ENCODE data around the gene TAF3.
A peak's percentile ranks its signal among the peaks of the same experiment; 100 is the strongest.

TAF3 gene

GRCh38 chr10:8039321-8039881 lies 221.1 kb downstream of the TAF3 start:
- DNase-seq = no peak
- in situ Hi-C loops (cut with MboI; ENCODE audit: low pct_unique_long_range_greater_than_20kb, low sequenced_read_pairs) = no loop called here

GRCh38 chr10:8040651-8041050 lies 222.3 kb downstream of the TAF3 start:
- in situ Hi-C loops (cut with MboI; ENCODE audit: low pct_unique_long_range_greater_than_20kb, low sequenced_read_pairs) = no loop called here
- no peak for DNase-seq

GRCh38 chr10:8041284-8041991 lies 223.1 kb downstream of the TAF3 start:
- in situ Hi-C loops (cut with MboI; ENCODE audit: low pct_unique_long_range_greater_than_20kb, low sequenced_read_pairs) = no loop called here

GRCh38 chr10:8041992-8042720 lies 223.9 kb downstream of the TAF3 start:
- DNase-seq = no peak
- in situ Hi-C loops (cut with MboI; ENCODE audit: low pct_unique_long_range_greater_than_20kb, low sequenced_read_pairs) = no loop called here

More at GRCh38 chr10:8041284-8041991, 223.1 kb downstream of the TAF3 start:
- DNase-seq = no peak

- DNase-seq = no peak
- in situ Hi-C loops (cut with MboI; ENCODE audit: low pct_unique_long_range_greater_than_20kb, low sequenced_read_pairs) = no loop called here
These were observed 224.6 kb downstream of the TAF3 start for GRCh38 chr10:8042721-8043568.

- DNase-seq = no peak
- in situ Hi-C loops (cut with MboI; ENCODE audit: low pct_unique_long_range_greater_than_20kb, low sequenced_read_pairs) = no loop called here
These were observed 225.4 kb downstream of the TAF3 start for GRCh38 chr10:8043569-8044306.

DNA sequence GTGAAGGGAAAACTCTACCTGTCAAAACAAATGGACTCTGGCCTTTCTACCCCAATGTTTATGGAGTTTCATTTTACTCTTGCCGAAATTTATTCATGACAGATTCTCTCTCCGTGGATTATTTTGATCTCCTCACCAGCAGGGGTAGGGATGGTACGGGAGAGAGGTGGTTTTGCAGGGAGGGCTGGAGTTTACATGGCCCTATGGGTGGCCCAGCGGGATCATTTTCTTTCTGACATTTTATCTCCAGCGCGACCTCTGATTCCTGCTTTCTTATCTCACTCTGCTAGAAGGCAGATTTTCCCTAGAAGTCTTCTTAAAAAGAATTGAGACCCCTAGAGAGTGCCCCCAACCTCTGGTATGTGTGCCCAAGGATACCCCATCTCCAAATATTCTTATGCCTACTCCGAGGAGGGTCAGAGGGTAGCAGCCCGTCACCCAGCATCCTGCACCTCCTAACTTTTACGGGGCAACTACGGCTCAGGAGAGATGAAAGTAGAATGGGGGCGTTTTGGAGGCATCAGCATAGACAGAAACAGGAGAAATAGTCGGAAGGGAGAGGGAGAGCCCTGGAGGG lies 226.1 kb downstream of the TAF3 start:
- in situ Hi-C loops (cut with MboI; ENCODE audit: low pct_unique_long_range_greater_than_20kb, low sequenced_read_pairs) = no loop called here
- DNase-seq = no peak

DNA sequence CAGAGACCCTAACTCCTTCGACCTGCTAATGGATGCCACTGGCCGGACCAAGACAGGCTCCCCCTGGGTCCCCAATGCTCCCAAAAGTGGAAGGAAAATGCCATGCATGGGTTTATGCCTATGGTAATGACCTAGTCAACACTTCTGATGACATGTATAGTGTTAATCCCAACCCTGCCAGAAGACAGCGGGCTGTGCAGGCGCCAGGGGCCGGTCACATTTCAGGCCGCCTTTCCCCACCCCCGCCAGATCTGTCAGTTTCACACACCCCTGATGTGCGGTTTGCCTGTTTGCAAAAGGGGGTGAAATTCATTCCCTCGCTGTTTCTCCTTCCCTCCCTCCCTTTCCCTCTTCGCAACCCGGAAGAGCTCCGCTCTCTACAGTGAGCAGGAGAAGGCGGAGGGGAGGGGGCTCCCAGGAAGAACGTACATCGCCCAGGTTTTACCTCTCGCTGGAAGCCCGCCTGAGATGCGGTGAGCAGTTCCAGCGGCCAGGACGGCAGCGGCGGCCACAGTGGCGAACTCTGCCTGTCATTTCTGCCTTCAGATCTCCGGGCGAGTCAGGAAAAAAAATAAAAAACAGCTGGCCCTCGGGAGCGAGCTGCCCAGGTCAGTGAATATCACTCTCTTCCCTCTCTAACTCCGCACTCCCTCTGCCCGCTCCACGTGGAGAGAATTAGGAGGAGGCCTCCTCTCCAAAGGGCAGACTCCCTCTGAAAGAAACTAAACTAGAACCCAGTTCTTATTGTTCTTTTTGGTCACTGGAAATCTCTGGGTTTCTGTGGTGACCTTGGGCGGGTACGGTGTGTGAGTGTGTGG lies 226.8 kb downstream of the TAF3 start:
- in situ Hi-C loops (cut with MboI; ENCODE audit: low pct_unique_long_range_greater_than_20kb, low sequenced_read_pairs) = no loop called here
- peak; percentile 58 for DNase-seq

- in situ Hi-C loops (cut with MboI; ENCODE audit: low pct_unique_long_range_greater_than_20kb, low sequenced_read_pairs) = no loop called here
- no peak for DNase-seq
These were observed 227.6 kb downstream of the TAF3 start for GRCh38 chr10:8045726-8046494.

DNA sequence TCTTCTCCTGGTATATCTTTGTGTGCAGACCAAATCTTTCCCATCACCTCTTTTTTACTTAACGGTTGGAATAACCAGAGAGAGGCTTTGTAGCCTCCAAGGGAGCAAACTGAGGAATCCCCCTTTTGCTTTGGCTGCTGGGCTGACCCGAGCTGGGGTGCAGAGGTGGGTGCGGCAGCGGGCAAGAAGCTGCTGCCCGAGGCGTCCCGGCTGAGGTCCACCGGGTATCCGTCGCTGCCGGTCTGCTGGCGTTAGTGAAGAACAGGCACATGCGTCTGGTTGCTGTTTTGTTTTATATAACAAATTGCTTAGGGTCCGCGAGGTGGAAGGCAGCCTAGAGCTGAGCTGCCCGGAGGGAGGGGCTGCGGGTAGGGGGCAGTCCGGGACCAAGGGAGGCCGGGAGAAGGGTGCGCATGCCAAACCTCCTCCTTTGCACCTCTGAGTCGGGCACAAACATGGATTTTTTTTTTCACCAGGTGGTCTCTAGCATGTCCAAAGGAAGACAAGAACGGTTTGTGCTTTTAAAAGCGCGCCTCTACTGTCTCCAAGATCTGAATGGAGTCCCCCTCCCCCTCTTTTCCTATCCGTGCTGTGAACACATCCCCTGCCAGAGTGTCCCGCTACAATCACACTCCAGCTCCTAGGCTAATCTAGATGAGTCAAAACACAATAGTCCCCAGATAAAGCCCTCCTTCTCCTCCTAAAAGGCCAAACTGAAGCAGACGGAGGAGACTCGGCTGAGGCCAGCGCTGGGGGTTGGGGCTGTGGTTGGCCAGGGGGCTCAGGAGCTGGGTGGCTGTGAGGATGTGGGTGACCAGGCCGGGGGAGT lies 229.4 kb downstream of the TAF3 start:
- in situ Hi-C loops (cut with MboI; ENCODE audit: low pct_unique_long_range_greater_than_20kb, low sequenced_read_pairs) = no loop called here
- DNase-seq = no peak

GRCh38 chr10:8048281-8049008 lies 230.1 kb downstream of the TAF3 start:
- DNase-seq = no peak
- in situ Hi-C loops (cut with MboI; ENCODE audit: low pct_unique_long_range_greater_than_20kb, low sequenced_read_pairs) = no loop called here

DNA sequence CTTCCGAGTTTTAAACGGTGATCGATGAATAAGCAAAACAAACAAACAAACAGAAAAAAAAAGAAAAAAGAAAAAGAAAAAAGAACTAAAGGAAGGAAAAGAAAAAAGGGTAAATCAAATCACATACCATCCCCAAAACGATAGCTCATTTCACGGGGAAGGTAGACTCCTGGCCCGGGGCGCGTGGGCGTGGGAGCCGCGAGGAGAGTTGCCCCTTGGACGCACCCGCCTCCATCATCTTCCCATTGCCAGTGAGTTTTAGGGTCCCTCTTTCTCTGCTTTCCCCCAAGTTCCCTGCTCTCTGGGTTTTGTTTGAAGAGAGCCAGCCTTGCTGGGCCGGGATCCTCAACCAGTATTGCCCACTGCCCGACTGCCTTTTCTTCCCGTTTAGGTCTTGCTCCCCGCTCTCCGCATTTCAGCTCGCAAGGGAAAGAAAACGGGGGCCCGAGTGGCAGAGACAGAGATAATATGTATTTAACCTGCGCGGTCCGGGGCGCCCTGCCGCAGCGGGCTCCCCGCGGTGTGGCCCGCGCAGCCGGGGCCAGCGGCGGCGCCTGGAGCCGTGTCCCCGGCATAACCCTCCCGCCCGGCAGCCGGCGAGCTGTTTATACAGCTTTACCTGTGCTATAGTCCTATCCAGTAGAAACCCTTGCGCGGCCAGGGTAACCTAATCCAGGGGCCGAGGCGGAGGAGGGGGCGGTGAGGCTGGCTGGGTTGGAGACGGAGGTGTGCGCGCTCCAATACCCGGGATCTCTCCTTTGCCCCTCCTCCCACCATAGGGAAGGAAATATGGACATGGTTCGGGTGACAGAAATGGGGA lies 230.9 kb downstream of the TAF3 start:
- in situ Hi-C loops (cut with MboI; ENCODE audit: low pct_unique_long_range_greater_than_20kb, low sequenced_read_pairs) = no loop called here
- DNase-seq = no peak

DNA sequence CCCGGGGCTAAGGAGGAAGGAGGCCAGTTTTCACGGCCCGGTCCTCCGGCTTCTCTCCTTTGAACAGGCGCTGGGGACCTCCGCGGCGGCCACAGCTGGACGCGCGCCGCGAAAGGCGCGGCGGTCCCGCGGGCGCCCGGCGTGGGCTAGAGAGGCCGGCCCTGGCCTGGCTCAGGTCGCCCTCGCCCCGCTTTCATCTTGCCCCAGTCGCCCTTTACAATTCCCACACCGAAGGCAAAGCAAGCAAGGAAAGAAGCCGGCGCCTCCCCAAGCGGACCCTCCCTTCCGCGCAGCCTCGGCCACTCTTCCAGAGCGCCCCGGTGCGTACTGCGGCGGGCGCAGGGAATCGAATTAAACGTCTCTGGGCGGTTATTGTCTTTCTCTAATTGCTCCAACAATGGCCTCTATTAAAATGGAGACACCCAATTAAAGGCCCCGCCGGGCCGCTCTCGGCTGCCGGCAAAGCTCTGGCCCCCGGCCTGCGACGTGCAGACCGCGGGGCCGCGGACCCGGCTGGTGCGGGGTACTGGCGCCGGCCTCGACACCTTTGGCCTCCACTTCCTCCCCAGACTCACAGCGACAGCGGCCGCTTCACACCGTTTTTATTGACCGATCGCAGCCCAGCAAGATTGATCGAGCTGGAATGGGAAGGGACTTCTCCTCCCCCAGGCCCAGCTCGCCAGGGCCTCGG lies 231.7 kb downstream of the TAF3 start:
- no peak for DNase-seq
- in situ Hi-C loops (cut with MboI; ENCODE audit: low pct_unique_long_range_greater_than_20kb, low sequenced_read_pairs) = no loop called here

GRCh38 chr10:8050556-8051108 lies 232.3 kb downstream of the TAF3 start:
- in situ Hi-C loops (cut with MboI; ENCODE audit: low pct_unique_long_range_greater_than_20kb, low sequenced_read_pairs) = no loop called here
- DNase-seq = no peak

Measured in KBM-7 (cell line).